KMS-11 (cell line): ENCODE measurements around the gene PRKAR1B.

Source experiments
- H2AFZ ChIP-seq: fragments of 200-600 bp; sonication (generic); 2 replicates; pipeline ENCODE4 v1.6.1; 2016; ENCODE audit warnings: antibody characterized with exemption, mixed run types, low read depth
- H3K27ac ChIP-seq: fragments of 200-600 bp; sonication (generic); 2 replicates; pipeline ENCODE4 v1.6.1; 2016; ENCODE audit warnings: mild to moderate bottlenecking, mixed run types
- H3K27me3 ChIP-seq: fragments of 200-600 bp; sonication (generic); 2 replicates; pipeline ENCODE4 v1.6.1; 2017; ENCODE audit warnings: mild to moderate bottlenecking, low read depth, mixed run types, moderate library complexity; ENCODE audit not compliant: insufficient read depth
- H3K36me3 ChIP-seq: fragments of 200-600 bp; sonication (generic); 2 replicates; pipeline ENCODE4 v1.6.1; 2017; ENCODE audit warnings: mild to moderate bottlenecking, mixed run types; ENCODE audit not compliant: insufficient read depth
- H3K4me1 ChIP-seq: fragments of 200-600 bp; sonication (generic); 2 replicates; pipeline ENCODE4 v1.6.1; 2016; ENCODE audit warnings: mild to moderate bottlenecking, low read depth, mixed run types; ENCODE audit not compliant: poor library complexity, severe bottlenecking
- H3K4me2 ChIP-seq: fragments of 200-600 bp; sonication (generic); 2 replicates; pipeline ENCODE4 v1.7.0; 2016; ENCODE audit warnings: mild to moderate bottlenecking, mixed run types
- H3K4me3 ChIP-seq: fragments of 200-600 bp; sonication (generic); IDR thresholded peaks from 2 replicates; pipeline ENCODE4 v1.6.1; 2017; ENCODE audit warnings: low read depth, low read length, mixed read lengths; ENCODE audit not compliant: insufficient read depth
- H3K79me2 ChIP-seq: fragments of 200-600 bp; sonication (generic); 2 replicates; pipeline ENCODE4 v1.6.1; 2016; ENCODE audit warnings: low read depth, mixed run types; ENCODE audit not compliant: insufficient read depth
- H3K9ac ChIP-seq: fragments of 200-600 bp; sonication (generic); 2 replicates; pipeline ENCODE4 v1.6.1; 2016; ENCODE audit warnings: mild to moderate bottlenecking, mixed run types
- H4K20me1 ChIP-seq: fragments of 200-600 bp; sonication (generic); 2 replicates; pipeline ENCODE4 v1.6.1; 2016; ENCODE audit warnings: mild to moderate bottlenecking, mixed run types; ENCODE audit not compliant: insufficient read depth
- TF ChIP-seq, protein P1 (sequence below): fragments of 200-600 bp; sonication (generic); conservative IDR thresholded peaks from 2 replicates; pipeline ENCODE4 v1.6.1; 2017; ENCODE audit warnings: low read depth, mild to moderate bottlenecking, antibody characterized with exemption, low read length, moderate library complexity, mixed read lengths

Gene PRKAR1B

DNA sequence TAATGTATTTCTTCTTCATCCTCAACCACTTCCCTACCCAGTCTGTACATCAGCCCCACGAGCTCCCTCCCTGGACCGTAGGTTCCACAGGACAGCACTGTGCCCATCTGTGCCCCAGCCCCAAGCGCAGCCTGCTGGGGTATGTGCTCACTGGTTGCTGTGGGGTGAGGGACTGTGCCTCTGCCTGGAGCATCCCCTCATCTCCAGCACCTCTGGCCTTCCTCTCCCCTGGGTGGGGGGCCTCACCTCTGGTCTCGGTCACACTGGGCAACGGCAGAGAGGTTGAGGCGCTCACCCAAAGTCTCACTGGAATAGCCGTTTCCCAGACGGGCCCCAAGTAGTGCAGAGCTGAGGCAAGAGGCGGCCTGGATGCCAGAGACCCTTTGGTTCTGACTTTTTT, 1.5 kb upstream of the PRKAR1B start:
- peaks cover 49% of the 10 kb centered on the region for H3K79me2 ChIP-seq
- no peak overlapping the region for H3K27ac ChIP-seq
- H3K36me3 ChIP-seq: no peaks in the 10 kb centered on the region; the same call in 1 of the 2 replicates
- no peak overlapping the region for H3K4me3 ChIP-seq
- H3K27me3 ChIP-seq: no peaks in the 10 kb centered on the region
- H2AFZ ChIP-seq: no peak overlapping the region
- H3K4me1 ChIP-seq: peaks cover 11% of the 10 kb centered on the region
- no peak overlapping the region; the same call in 1 of the 2 replicates for H3K4me2 ChIP-seq
- no peak overlapping the region for H3K9ac ChIP-seq
- TF ChIP-seq, protein P1, sequence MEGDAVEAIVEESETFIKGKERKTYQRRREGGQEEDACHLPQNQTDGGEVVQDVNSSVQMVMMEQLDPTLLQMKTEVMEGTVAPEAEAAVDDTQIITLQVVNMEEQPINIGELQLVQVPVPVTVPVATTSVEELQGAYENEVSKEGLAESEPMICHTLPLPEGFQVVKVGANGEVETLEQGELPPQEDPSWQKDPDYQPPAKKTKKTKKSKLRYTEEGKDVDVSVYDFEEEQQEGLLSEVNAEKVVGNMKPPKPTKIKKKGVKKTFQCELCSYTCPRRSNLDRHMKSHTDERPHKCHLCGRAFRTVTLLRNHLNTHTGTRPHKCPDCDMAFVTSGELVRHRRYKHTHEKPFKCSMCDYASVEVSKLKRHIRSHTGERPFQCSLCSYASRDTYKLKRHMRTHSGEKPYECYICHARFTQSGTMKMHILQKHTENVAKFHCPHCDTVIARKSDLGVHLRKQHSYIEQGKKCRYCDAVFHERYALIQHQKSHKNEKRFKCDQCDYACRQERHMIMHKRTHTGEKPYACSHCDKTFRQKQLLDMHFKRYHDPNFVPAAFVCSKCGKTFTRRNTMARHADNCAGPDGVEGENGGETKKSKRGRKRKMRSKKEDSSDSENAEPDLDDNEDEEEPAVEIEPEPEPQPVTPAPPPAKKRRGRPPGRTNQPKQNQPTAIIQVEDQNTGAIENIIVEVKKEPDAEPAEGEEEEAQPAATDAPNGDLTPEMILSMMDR: no peak
- no peaks in the 10 kb centered on the region for H4K20me1 ChIP-seq

DNA sequence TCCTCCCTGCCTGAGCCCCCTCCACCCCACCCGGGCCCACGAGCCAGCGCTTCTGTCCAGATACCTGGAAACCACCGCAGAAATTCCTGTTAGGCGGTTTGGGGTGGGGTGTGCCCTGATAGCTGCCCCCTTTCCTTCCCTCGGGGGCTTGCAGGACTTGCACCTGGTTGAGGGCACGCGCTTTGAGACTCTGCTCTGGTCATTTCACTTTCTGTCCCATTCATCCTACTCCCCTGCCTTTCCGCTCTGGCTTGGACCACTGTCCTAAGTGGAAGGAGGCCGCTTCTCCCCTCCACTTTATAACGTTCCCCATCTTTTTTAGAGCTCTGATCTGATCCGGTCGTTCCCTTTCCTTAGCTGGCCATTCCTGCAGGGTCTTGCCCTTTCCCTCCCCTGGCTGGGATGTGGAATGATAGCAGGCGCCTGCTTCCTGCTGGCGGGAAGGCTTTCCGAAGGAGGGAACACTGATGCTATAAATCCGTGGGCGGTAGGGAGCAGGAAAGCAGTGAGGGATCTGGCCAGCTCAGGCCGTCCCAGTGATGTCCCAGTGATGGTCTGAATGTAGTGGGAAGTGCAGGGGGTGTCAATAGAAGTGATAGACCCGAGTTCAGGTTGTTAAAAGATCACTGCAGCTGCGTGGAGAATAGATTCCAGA, 852 bp upstream of the PRKAR1B start:
- H3K4me2 ChIP-seq: peak overlapping the region; percentile 86
- H4K20me1 ChIP-seq: no peaks in the 10 kb centered on the region
- H3K4me1 ChIP-seq: peaks cover 11% of the 10 kb centered on the region
- H3K9ac ChIP-seq: peak overlapping the region; percentile 97; the same call in 1 of the 2 replicates
- TF ChIP-seq, protein P1: no peak
- peaks cover 46% of the 10 kb centered on the region for H3K79me2 ChIP-seq
- no peak overlapping the region for H3K4me3 ChIP-seq
- no peaks in the 10 kb centered on the region; the same call in 1 of the 2 replicates for H3K36me3 ChIP-seq
- H2AFZ ChIP-seq: no peak overlapping the region
- H3K27me3 ChIP-seq: no peaks in the 10 kb centered on the region
- no peak overlapping the region for H3K27ac ChIP-seq

DNA sequence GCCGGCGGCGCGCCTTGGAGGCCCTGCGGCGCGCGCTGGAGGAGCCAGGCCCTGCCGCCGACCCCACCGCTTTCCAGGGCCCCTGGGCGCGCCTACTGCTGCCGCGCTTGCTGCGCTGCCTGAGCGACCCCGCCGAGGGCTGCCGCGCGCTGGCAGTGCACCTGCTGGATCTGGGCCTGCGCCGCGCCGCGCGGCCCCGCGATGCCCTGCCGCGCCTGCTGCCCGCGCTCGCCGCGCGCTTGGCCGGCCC, 302 bp downstream of the PRKAR1B start:
- no peak overlapping the region for H3K4me3 ChIP-seq
- no peaks in the 10 kb centered on the region for H3K27me3 ChIP-seq
- H3K79me2 ChIP-seq: peaks cover 36% of the 10 kb centered on the region
- H3K9ac ChIP-seq: peak overlapping the region; percentile 97
- peaks cover 11% of the 10 kb centered on the region for H3K4me1 ChIP-seq
- peaks cover 7% of the 10 kb centered on the region; the same call in 1 of the 2 replicates for H3K36me3 ChIP-seq
- H3K4me2 ChIP-seq: no peak overlapping the region
- H3K27ac ChIP-seq: peak overlapping the region; percentile 79
- TF ChIP-seq, protein P1: no peak
- H2AFZ ChIP-seq: peak overlapping the region; percentile 69; the same call in 1 of the 2 replicates
- H4K20me1 ChIP-seq: no peaks in the 10 kb centered on the region

DNA sequence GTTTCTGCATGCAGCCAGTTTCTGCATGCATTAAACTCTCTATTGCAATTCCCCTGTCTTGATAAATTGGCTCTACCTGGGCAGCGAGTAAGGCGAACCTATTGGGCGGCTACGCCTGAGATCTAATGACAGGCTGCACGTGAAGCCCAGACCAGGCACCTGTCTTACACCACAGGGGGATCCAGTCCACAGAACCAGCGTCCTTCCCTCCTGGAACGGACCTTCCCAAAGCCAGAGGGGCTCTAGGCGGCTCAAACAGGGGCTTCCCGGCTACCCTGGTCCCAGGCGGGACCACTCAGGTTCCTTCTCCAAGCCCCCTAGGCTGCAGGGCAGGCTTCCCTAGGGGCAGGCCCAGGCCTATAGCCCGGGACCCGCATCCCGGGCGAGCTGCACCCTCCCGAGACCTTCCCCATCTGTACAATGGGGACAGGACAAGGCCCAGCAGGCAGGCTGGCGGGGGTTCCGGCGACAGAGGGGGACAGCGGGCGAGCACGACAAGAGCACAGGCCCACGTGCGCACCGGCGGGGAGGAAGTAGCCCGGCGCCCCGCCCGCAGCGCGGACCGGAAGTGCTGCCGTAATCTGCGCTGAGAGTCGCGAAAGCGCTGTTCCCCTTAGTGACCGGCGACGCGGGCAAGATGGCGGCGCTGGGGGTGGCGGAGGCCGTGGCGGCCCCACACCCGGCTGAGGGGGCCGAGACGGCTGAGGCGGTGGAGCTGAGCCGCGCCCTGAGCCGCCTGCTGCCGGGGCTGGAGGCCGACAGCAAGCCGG, 812 bp downstream of the PRKAR1B start, which contains the start of gene DNAAF5:
Gene DNAAF5, plus strand, starts transcription at position 616 of the 770 bp plus-strand sequence. Its CDS starts 22 bp downstream, at position 638.
- no peaks in the 10 kb centered on the region for H3K27me3 ChIP-seq
- no peak within 1 kb of the TSS for H3K4me3 ChIP-seq
- TF ChIP-seq, protein P1: no peak
- H3K9ac ChIP-seq: peak within 1 kb of the TSS; percentile 97
- H3K4me1 ChIP-seq: peaks cover 11% of the 10 kb centered on the region
- H3K27ac ChIP-seq: peak within 1 kb of the TSS; percentile 79
- peaks cover 10% of the 10 kb centered on the region; the same call in 1 of the 2 replicates for H3K36me3 ChIP-seq
- peak within 1 kb of the TSS; percentile 86 for H3K4me2 ChIP-seq
- peaks cover 33% of the 10 kb centered on the region for H3K79me2 ChIP-seq
- H2AFZ ChIP-seq: peak within 1 kb of the TSS; percentile 69
- H4K20me1 ChIP-seq: no peaks in the 10 kb centered on the region
